ENCODE results near the gene CREB5. TPM values are rescaled to one million over a fixed set of nuclear protein-coding genes. Genes with fewer than 3 reads are reported as not detected.

The CREB5 gene
- total RNA-seq, 1 experiment from 2014 or later: 40.5 TPM

- peaks cover 13% of the 10 kb centered on the region for H3K27me3 Mint-ChIP-seq (ENCODE audit: insufficient read depth, unreplicated experiment)
- ChIA-PET CTCF (no interaction called here), POLR2A (no interaction called here)
- no peak overlapping the region for H3K4me3 Mint-ChIP-seq (ENCODE audit: unreplicated experiment)
- intact Hi-C loops (cut with micrococcal nuclease): no loop called here
- H3K27ac Mint-ChIP-seq (ENCODE audit: low read depth, unreplicated experiment): no peak overlapping the region
- peaks cover 12% of the 10 kb centered on the region for H3K4me1 Mint-ChIP-seq (ENCODE audit: insufficient read depth, unreplicated experiment)
- no peaks in the 10 kb centered on the region for H3K9me3 Mint-ChIP-seq (ENCODE audit: unreplicated experiment)
- no peak for TF ChIP-seq CTCF (IDR thresholded peaks at IDR 0.05; ENCODE audit: unreplicated experiment)
- no TSS peak for BruUV-seq (replicated peaks)
- DNase-seq (ENCODE audit: unreplicated experiment): no peak
- no peaks in the 10 kb centered on the region for H3K36me3 Mint-ChIP-seq (ENCODE audit: insufficient read depth, unreplicated experiment)
Observed at GRCh38 chr7:28413011-28413410, 693 bp downstream of the CREB5 start.

- no peak for TF ChIP-seq CTCF (IDR thresholded peaks at IDR 0.05; ENCODE audit: unreplicated experiment)
- BruUV-seq (replicated peaks): no TSS peak
- Mint-ChIP-seq H3K9me3 (ENCODE audit: unreplicated experiment) (no peaks in the 10 kb centered on the region), H3K27ac (ENCODE audit: low read depth, unreplicated experiment) (no peak overlapping the region), H3K4me3 (ENCODE audit: unreplicated experiment) (no peak overlapping the region), H3K27me3 (ENCODE audit: insufficient read depth, unreplicated experiment) (peaks cover 13% of the 10 kb centered on the region), H3K36me3 (ENCODE audit: insufficient read depth, unreplicated experiment) (no peaks in the 10 kb centered on the region), H3K4me1 (ENCODE audit: insufficient read depth, unreplicated experiment) (peaks cover 7% of the 10 kb centered on the region)
- DNase-seq (ENCODE audit: unreplicated experiment): no peak
- intact Hi-C loops (cut with micrococcal nuclease): no loop called here
- POLR2A ChIA-PET: no interaction called here
- CTCF ChIA-PET: interaction anchor here (1.0 kb wide), 1 partner anchor 91 kb away, joined by 3 read pairs; no protein-coding TSS in a partner anchor
Observed at GRCh38 chr7:28414453-28414852, 2.1 kb downstream of the CREB5 start.

GRCh38 chr7:28417321-28417940 is 5.1 kb downstream of the CREB5 start:
- intact Hi-C loops (cut with micrococcal nuclease): no loop called here
- no TSS peak for BruUV-seq (replicated peaks)
- no peak for TF ChIP-seq CTCF (IDR thresholded peaks at IDR 0.05; ENCODE audit: unreplicated experiment)
- CTCF ChIA-PET: interaction anchor here (0.7 kb wide), 1 partner anchor 28 kb away, joined by 3 read pairs; no protein-coding TSS in a partner anchor
- Mint-ChIP-seq H3K27me3 (ENCODE audit: insufficient read depth, unreplicated experiment) (peaks cover 10% of the 10 kb centered on the region), H3K27ac (ENCODE audit: low read depth, unreplicated experiment) (no peak overlapping the region), H3K4me3 (ENCODE audit: unreplicated experiment) (no peak overlapping the region), H3K9me3 (ENCODE audit: unreplicated experiment) (no peaks in the 10 kb centered on the region), H3K36me3 (ENCODE audit: insufficient read depth, unreplicated experiment) (no peaks in the 10 kb centered on the region), H3K4me1 (ENCODE audit: insufficient read depth, unreplicated experiment) (peaks cover 14% of the 10 kb centered on the region)
- POLR2A ChIA-PET: interaction anchor here (0.9 to 1.7 kb wide), 3 partner anchors 9 to 116 kb away, joined by 3 to 7 read pairs (median 3); no protein-coding TSS in a partner anchor
- no peak for DNase-seq (ENCODE audit: unreplicated experiment)

GRCh38 chr7:28418311-28418710 is 6.0 kb downstream of the CREB5 start:
- no peak for DNase-seq (ENCODE audit: unreplicated experiment)
- intact Hi-C loops (cut with micrococcal nuclease): no loop called here
- no peak for TF ChIP-seq CTCF (IDR thresholded peaks at IDR 0.05; ENCODE audit: unreplicated experiment)
- Mint-ChIP-seq H3K36me3 (ENCODE audit: insufficient read depth, unreplicated experiment) (no peaks in the 10 kb centered on the region), H3K9me3 (ENCODE audit: unreplicated experiment) (no peaks in the 10 kb centered on the region), H3K27ac (ENCODE audit: low read depth, unreplicated experiment) (no peak overlapping the region), H3K4me1 (ENCODE audit: insufficient read depth, unreplicated experiment) (peaks cover 14% of the 10 kb centered on the region), H3K27me3 (ENCODE audit: insufficient read depth, unreplicated experiment) (peaks cover under 1% of the 10 kb centered on the region), H3K4me3 (ENCODE audit: unreplicated experiment) (no peak overlapping the region)
- CTCF ChIA-PET: no interaction called here
- POLR2A ChIA-PET: interaction anchor here (0.7 to 1.7 kb wide), 7 partner anchors 8 to 176 kb away, joined by 3 to 7 read pairs (median 3); no protein-coding TSS in a partner anchor
- BruUV-seq (replicated peaks): no TSS peak
